Measurements from ENCODE around the gene PCBP3.

The PCBP3 gene

GRCh38 chr21:45764792-45765191 lies 121.3 kb downstream of the PCBP3 start:
- no peak for DNase-seq

DNA sequence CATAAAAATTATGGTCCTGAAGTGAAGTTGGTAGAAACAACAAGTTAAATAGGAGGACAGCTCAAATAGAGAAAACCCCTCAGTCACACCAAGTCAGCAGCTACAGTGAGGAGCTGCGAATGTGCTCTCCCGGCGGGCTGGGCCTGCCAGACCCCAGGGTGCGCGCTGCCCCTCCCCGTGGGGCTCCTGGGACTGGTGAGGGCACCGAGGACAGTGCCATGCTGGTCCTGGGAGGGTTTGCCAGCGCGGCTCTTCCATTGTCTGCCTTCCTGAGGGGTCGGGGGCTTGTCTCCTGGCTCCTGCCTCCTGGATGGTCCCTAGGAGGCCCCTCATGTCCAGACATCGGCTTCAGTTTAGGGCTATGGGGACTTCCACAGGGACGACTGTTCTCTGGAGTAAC lies 121.8 kb downstream of the PCBP3 start:
- DNase-seq, result no peak

DNA sequence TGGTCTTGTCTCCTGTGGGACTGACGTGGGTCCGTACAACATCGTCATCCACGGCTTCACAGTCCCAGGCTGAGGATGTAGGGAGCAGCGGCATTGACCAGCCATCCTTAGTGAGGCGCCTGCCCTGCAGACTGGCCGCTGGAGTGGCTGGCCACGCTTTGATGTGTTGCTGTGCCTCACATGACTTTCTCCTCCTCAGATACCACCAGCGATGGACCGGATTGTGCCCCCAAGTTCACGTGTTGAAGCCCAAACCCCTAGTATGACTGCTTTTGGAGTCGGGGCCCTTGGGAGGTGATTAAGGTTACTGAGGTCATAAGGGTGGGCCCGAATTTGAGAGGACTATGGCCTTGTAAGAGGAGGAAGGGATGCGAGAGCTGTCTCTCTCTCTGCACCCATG lies 122.5 kb downstream of the PCBP3 start:
- DNase-seq, result no peak

DNA sequence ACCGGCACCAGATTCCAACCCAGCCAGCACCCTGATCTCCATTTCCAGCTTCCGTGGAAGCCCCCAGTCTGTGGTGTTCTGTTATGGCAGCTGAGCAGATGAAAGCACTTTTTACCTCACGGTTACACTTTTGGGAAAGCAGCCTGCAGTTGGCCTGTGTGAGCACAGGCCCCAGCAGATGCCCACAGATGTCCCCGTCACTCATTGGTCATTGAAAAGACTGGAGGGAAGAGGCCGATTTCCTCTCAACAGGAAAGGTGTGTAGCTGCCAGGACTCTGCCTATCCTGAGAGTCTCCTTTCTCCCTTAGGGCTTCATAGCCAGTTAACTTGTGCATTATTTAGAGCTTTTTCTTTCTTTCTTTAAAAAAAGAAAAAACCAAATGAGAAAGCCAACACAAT lies 123.0 kb downstream of the PCBP3 start:
- no peak for DNase-seq

DNA sequence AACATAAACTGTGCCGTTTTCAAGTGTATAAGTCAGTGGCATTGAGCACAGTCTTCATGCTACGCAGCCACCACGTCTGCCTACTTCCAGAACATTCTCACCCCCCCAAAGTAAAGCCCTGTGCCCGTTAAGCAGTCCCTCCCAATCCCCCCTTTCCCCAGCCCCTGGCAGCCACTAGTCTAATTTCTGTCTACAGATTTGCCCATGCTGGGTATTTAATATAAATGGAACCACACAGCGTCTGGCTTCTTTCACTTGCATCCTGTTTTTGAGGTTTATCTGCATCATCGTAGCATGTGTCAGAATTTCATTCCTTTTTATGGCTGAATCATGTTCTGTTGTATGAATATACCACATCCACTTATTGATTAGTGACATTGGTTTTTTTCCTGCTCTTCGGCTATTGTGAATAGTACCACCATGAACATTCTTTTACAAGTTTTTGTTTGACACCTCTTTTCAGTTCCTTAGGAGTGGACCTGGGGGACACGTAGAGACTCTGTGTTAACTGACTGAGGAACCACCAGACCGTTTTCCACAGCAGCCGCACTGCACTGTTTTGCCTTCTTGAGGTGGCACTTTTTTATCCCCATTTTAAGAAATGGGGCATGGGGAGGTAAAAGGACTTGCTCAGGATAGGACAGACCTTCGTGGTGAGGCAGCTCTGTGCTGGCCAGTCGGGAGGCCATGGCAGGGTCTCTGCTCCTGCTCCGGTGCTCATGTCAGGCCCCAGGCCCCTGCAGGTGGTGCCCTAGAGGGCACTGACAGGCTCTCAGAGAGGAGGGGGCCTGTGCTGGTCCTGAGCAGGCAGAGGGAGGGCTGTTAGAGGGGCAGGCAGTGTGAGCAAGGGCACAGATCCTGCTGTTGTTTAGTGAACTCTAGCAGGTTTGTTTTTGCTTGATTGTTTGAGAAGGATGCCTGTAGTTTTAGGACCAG lies 123.8 kb downstream of the PCBP3 start:
- DNase-seq, result no peak

DNA sequence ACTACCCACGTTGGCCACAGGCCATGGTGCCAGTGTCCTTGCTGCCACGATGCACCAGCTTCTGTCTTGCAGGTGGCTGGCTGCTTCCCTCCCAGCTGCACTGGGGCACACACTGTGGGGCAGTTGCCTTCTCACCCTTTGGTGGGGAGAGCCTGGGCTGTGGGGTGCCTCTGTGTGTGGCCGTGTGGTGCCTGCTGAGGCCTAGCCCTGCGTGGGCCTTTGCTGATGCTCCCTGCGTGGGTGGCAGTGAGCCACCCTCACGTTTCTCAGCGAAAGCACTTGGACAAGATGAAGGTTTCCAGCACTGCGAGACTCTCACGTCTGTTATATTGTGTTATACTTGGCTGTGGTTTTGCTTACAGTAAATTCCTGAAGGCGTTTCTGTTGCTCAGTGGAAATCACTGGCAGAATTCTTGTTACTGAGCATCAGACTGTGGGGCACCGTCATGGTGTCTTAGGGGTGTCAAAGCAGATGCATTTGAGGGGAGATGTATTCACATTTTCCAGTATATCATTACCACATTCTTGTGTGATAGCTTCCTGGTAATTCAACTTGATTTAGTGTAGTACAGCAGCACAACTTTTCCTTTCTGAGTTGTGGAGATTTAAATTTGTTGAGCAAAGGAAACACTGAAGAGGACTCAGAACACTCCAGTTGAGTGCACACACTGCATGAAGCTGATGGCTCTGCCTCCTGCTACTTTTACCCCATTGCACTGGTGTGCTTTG lies 124.7 kb downstream of the PCBP3 start:
- no peak for DNase-seq

GRCh38 chr21:45768740-45769048 lies 125.2 kb downstream of the PCBP3 start:
- DNase-seq, result no peak

- no peak for DNase-seq
These were observed 125.8 kb downstream of the PCBP3 start for GRCh38 chr21:45769294-45769693.

DNA sequence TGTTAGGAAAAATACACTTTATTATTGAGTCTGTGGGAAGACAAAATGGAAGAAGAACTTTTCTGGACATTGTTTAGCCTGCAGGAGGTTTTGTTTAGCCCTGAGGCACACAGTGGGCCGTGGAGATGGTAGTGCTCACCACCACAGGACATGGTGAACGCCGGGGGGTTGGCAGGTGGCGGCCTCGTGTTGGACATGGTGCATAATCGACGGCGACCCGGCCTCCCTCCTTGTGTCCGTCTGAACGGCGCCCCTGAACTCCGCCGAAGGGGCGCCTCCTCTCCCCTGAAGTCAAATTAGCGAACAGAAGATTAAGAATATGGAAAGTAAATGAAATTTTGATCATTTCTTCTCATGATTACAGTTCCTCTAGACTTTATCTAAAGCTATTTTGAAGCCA lies 126.4 kb downstream of the PCBP3 start:
- no peak for DNase-seq

GRCh38 chr21:45772180-45772579 lies 128.7 kb downstream of the PCBP3 start:
- DNase-seq, result no peak

GRCh38 chr21:45774291-45774690 lies 130.8 kb downstream of the PCBP3 start:
- no peak for DNase-seq

DNA sequence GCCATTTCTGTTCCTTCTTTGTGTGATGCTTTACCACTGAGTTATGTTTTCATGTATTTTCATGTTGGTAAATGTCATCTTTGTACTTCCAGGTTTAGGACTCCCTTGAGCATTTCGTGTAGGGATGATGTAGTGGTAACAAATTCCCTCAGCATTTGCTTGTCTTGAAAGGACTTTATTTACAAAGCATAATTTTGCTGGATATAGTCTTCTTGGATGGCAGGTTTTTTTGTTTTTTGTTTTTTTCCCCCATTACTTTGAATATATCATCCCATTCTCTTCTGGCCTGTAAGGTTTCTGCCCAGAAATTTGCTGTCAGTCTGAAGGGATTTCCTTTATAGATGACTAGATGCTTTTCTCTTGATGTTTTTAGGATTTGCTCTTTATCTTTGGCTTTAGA lies 133.4 kb downstream of the PCBP3 start:
- no peak for DNase-seq

DNA sequence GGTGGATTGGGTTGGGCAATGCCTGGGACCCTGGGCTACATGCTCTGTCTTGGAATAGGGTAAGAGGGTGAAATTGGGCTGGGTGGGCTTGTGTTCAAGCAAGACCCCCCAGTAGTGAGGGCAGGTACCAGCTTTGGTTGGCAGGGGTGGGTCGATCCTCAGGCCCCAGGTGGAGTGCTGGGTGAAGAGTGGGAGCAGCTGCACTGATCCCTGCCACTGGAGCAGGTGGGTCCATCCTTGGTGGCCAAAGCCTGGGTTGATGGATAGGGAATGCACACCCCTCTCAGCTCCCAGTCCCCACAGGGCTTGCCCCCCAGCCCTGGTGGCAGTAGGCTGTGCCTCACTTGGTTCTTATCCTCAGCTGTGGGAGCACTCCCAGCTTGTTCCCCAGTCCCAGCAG lies 135.2 kb downstream of the PCBP3 start:
- DNase-seq, result no peak

DNA sequence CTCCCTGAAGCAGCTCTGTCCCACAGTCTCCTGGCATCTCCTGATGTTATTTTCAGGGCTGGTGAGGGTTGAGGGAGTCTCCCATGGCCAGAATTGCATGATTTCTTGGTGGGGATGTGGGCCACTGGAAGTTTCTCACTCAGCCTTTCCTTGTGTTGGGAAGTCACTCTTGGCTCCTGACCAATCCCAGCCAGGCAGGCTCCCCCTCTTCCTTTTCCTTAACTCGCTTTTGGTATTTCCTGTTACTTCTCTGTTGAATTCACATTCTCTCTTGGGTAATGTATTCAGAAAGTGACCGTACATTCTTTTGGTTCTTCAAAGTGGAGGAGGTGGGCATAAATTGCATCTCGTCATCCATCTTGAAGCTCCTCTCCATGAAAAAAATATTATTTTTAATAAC lies 135.7 kb downstream of the PCBP3 start:
- no peak for DNase-seq

GRCh38 chr21:45780647-45781046 lies 137.1 kb downstream of the PCBP3 start:
- no peak for DNase-seq

GRCh38 chr21:45781741-45782140 lies 138.2 kb downstream of the PCBP3 start:
- DNase-seq, result no peak

DNA sequence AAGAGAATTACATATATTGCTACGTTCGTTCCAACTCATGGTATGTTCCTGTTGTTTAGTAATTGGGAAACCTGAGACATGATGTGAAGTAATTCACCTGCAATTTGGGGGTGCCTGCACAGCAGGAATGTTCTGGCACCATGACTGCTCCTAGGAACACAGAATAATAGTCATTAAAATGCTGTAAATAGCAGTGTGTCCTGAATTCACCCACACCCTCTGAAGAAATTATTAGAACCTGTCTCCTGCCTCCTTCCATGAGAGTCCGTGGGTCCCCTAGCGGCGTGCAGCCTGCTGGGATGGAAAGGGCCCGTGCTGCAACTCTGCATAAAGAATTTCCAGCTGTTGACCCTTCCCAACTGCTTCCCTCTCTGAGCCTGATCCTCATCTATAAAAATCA lies 143.1 kb downstream of the PCBP3 start:
- DNase-seq, result no peak

GRCh38 chr21:45787371-45787770 lies 143.8 kb downstream of the PCBP3 start:
- DNase-seq, result no peak

DNA sequence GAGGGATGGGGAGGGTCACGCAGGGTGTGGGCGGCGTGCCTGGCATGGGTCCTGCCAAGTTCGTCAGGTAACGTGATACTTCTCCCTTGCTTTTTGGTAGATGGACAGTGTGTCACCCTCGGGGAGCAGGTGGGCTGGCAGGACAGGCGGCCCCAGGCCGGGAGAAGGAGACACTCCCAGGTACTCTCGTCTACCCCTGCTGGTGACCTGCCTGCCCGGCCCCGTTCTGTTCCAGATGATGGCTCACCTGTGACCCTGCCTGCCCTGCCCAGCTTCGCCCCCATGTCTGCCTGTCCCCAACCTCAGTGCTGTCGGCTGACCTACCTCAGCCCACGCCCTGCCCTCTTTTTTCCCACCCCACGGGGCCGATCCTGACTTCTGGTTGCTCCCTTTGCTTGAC lies 144.7 kb downstream of the PCBP3 start:
- no peak for DNase-seq

DNA sequence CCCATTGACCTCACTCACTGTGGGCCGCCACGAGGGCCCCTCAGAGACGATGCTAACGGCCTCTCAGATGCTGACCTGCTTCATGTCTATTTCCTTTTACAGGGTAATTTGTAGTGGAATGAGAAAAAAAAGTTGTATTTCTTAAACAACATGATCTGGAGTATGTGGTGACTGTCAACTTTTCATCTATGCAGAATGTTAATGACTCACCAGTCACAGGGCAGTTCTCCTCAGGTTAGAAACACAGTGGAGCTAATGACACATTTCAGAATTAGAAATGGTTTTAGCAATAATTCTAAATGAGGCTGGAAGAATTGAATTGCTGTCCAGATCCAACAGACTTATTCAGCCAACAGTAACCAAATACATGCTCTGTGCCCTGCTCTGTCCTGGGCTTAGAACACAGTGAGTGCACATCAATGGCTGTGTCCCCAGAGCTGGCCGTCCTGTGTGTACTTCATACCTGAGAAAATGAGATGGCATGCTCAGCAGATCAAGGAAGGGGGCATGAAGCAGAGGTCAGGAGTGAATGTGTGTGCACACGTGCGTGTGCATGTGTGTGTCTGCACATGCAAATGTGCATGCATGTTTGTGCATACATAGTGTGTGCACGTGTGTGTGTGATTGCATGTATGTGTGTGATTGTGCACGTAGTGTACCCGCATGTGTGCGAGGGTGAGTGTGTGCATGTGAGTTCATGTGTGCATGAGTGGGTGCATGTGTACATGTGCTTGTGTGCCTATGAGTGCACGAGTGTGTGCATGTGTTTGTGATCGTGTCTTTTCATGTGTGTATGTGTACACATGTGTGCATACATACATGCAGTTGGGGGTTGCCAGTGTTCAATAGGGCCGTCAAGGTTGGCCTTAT lies 145.3 kb downstream of the PCBP3 start:
- DNase-seq, result no peak

DNA sequence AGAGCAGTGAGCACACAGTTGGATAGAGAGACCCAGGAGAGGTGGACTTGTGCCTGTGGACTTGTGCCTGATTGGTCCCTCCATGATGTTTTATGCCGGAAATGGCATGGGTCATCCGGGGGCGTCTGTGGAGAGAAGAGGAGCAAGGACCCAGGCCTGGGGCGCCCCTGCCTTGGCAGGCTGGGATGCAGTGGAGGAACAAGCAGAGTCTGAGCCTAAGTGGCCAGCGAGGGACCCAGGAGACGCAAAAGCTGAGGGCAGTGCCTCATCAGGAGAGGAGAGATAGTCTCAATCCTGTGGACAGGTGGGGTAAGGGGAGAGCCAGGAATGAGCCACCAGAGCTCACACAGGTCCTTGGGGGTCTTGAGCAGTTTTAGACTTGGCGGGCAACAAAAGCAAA lies 146.9 kb downstream of the PCBP3 start:
- no peak for DNase-seq

GRCh38 chr21:45791562-45792418 lies 148.3 kb downstream of the PCBP3 start:
- no peak for DNase-seq
